Neural cell (in vitro differentiated cells): ENCODE results near the gene DPEP1. TPM values are rescaled to one million over a fixed set of nuclear protein-coding genes. Genes with fewer than 3 reads are reported as not detected.

Source experiments
- H2AFZ ChIP-seq: fragments of 200-600, 300-800 bp; sonication (generic), shearing (Covaris generic); 2 replicates; pipeline ENCODE4 v1.6.0; 2014; ENCODE audit warnings: low read depth, mild to moderate bottlenecking, antibody characterized with exemption, low read length, moderate library complexity
- H3F3A ChIP-seq: fragments of 200-600 bp; shearing (Covaris generic); 2 replicates; pipeline ENCODE4 v1.6.1; 2016; ENCODE audit warnings: mild to moderate bottlenecking, moderate library complexity, mixed read lengths, antibody characterized with exemption, low read length; ENCODE audit not compliant: insufficient read depth, poor library complexity, severe bottlenecking
- H3K27ac ChIP-seq: fragments of 200-600, 300-800 bp; sonication (generic), shearing (Covaris generic); 2 replicates; pipeline ENCODE4 v1.5.1; 2014; ENCODE audit warnings: mild to moderate bottlenecking, low read length, moderate library complexity
- H3K27me3 ChIP-seq: fragments of 300-800, 200-600 bp; sonication (generic), shearing (Covaris generic); 2 replicates; pipeline ENCODE4 v1.6.0; 2014; ENCODE audit warnings: mild to moderate bottlenecking, low read depth, low read length, moderate library complexity; ENCODE audit not compliant: insufficient read depth
- H3K36me3 ChIP-seq: fragments of 300-800, 200-600 bp; sonication (generic), shearing (Covaris generic); 2 replicates; pipeline ENCODE4 v1.5.1; 2014; ENCODE audit warnings: mild to moderate bottlenecking, antibody characterized with exemption, low read length, moderate library complexity; ENCODE audit not compliant: insufficient read depth
- H3K4me2 ChIP-seq: fragments of 300-800, 200-600 bp; sonication (generic), shearing (Covaris generic); 2 replicates; pipeline ENCODE4 v1.6.0; 2014; ENCODE audit warnings: mild to moderate bottlenecking, low read length
- H3K4me3 ChIP-seq: fragments of 300-800, 200-600 bp; sonication (generic), shearing (Covaris generic); 2 replicates; pipeline ENCODE4 v1.5.1; 2014; ENCODE audit warnings: mild to moderate bottlenecking, low read length, moderate library complexity
- H3K79me2 ChIP-seq: fragments of 200-600 bp; shearing (Covaris generic); replicated peaks from 2 replicates; pipeline ENCODE4 v1.6.0; 2014; ENCODE audit warnings: mild to moderate bottlenecking, low read length, moderate library complexity; ENCODE audit not compliant: insufficient read depth
- H3K9ac ChIP-seq: fragments of 300-800, 200-600 bp; sonication (generic), shearing (Covaris generic); 2 replicates; pipeline ENCODE4 v1.6.1; 2016; ENCODE audit warnings: mild to moderate bottlenecking, low read length, mixed read lengths
- H3K9me2 ChIP-seq: fragments of 200-600 bp; shearing (Covaris generic); 2 replicates; pipeline ENCODE4 v1.6.1; 2016; ENCODE audit warnings: mild to moderate bottlenecking, low read length, mixed read lengths; ENCODE audit not compliant: insufficient read depth
- H3K9me3 ChIP-seq: fragments of 200-600, 300-800 bp; sonication (generic), shearing (Covaris generic); 2 replicates; pipeline ENCODE4 v1.6.1; 2016; ENCODE audit warnings: mild to moderate bottlenecking, mixed run types, low read length, moderate library complexity, mixed read lengths
- H4K20me1 ChIP-seq: fragments of 200-600 bp; shearing (Covaris generic); 2 replicates; pipeline ENCODE4 v1.6.1; 2016; ENCODE audit warnings: mild to moderate bottlenecking, mixed run types; ENCODE audit not compliant: insufficient read depth
- EP300 ChIP-seq: fragments of 450-650 bp; conservative IDR thresholded peaks from 2 replicates; pipeline ENCODE4 v1.6.1; 2014; ENCODE audit warnings: antibody characterized with exemption, mild to moderate bottlenecking, moderate library complexity; ENCODE audit not compliant: poor library complexity, severe bottlenecking
- EZH2 ChIP-seq: fragments of 200-600, 300-800 bp; shearing (Covaris generic), sonication (generic); IDR thresholded peaks from 2 replicates; pipeline ENCODE4 v1.6.1; 2014; ENCODE audit warnings: antibody characterized with exemption, low read length, borderline replicate concordance, mild to moderate bottlenecking; ENCODE audit not compliant: insufficient read depth, poor library complexity, severe bottlenecking
- MXI1 ChIP-seq: fragments of 450-650 bp; conservative IDR thresholded peaks from 2 replicates; pipeline ENCODE4 v1.6.1; 2014; ENCODE audit warnings: antibody characterized with exemption, mild to moderate bottlenecking; ENCODE audit not compliant: poor library complexity, severe bottlenecking
- POLR2AphosphoS5 ChIP-seq: IDR thresholded peaks from 2 replicates; pipeline ENCODE4 v1.6.1; 2012
- RAD21 ChIP-seq: fragments of 450-650 bp; conservative IDR thresholded peaks from 2 replicates; pipeline ENCODE4 v1.6.1; 2014; ENCODE audit warnings: antibody characterized with exemption, mild to moderate bottlenecking, moderate library complexity
- SMC3 ChIP-seq: fragments of 450-650 bp; conservative IDR thresholded peaks from 2 replicates; pipeline ENCODE4 v1.6.1; 2014; ENCODE audit warnings: antibody characterized with exemption, mild to moderate bottlenecking, moderate library complexity; ENCODE audit not compliant: poor library complexity
- TAF1 ChIP-seq: IDR thresholded peaks from 2 replicates; pipeline ENCODE4 v1.6.1; 2012; ENCODE audit warnings: low read depth
- polyA plus RNA-seq: library from polyadenylated mRNA; depleted of rRNA; stranded (reverse); fragments of >200 nt; gene quantifications from 2 replicates; pipeline ENCODE4 v1.2.3, GENCODE V29; 2014
- TF ChIP-seq, protein P1 (sequence below): fragments of 450-650 bp; IDR thresholded peaks from 2 replicates; pipeline ENCODE4 v1.5.1; 2014; ENCODE audit warnings: antibody characterized with exemption, mild to moderate bottlenecking, moderate library complexity; ENCODE audit not compliant: poor library complexity, severe bottlenecking
- TF ChIP-seq, protein P2 (sequence below): IDR thresholded peaks from 2 replicates; pipeline ENCODE4 v1.6.1; 2012; ENCODE audit warnings: borderline replicate concordance

The DPEP1 gene
- polyA plus RNA-seq, 1 donor from 2014 or later = 0.33 TPM

- Histone ChIP-seq H3F3A (no peaks in the 10 kb centered on the region), H3K9ac (no peak overlapping the region), H3K36me3 (no peaks in the 10 kb centered on the region), H4K20me1 (no peaks in the 10 kb centered on the region), H3K4me3 (no peak overlapping the region), H3K27me3 (no peaks in the 10 kb centered on the region), H3K9me2 (no peaks in the 10 kb centered on the region), H3K9me3 (no peaks in the 10 kb centered on the region), H3K79me2 (no peaks in the 10 kb centered on the region), H3K4me2 (no peak overlapping the region), H2AFZ (no peak overlapping the region), H3K27ac (no peak overlapping the region)
- TF ChIP-seq, protein P1, sequence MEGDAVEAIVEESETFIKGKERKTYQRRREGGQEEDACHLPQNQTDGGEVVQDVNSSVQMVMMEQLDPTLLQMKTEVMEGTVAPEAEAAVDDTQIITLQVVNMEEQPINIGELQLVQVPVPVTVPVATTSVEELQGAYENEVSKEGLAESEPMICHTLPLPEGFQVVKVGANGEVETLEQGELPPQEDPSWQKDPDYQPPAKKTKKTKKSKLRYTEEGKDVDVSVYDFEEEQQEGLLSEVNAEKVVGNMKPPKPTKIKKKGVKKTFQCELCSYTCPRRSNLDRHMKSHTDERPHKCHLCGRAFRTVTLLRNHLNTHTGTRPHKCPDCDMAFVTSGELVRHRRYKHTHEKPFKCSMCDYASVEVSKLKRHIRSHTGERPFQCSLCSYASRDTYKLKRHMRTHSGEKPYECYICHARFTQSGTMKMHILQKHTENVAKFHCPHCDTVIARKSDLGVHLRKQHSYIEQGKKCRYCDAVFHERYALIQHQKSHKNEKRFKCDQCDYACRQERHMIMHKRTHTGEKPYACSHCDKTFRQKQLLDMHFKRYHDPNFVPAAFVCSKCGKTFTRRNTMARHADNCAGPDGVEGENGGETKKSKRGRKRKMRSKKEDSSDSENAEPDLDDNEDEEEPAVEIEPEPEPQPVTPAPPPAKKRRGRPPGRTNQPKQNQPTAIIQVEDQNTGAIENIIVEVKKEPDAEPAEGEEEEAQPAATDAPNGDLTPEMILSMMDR = no peak
- no peak for TF ChIP-seq TAF1
- TF ChIP-seq EP300 = no peak
- TF ChIP-seq SMC3 = no peak
- no peak for TF ChIP-seq POLR2AphosphoS5
- TF ChIP-seq, protein P2, sequence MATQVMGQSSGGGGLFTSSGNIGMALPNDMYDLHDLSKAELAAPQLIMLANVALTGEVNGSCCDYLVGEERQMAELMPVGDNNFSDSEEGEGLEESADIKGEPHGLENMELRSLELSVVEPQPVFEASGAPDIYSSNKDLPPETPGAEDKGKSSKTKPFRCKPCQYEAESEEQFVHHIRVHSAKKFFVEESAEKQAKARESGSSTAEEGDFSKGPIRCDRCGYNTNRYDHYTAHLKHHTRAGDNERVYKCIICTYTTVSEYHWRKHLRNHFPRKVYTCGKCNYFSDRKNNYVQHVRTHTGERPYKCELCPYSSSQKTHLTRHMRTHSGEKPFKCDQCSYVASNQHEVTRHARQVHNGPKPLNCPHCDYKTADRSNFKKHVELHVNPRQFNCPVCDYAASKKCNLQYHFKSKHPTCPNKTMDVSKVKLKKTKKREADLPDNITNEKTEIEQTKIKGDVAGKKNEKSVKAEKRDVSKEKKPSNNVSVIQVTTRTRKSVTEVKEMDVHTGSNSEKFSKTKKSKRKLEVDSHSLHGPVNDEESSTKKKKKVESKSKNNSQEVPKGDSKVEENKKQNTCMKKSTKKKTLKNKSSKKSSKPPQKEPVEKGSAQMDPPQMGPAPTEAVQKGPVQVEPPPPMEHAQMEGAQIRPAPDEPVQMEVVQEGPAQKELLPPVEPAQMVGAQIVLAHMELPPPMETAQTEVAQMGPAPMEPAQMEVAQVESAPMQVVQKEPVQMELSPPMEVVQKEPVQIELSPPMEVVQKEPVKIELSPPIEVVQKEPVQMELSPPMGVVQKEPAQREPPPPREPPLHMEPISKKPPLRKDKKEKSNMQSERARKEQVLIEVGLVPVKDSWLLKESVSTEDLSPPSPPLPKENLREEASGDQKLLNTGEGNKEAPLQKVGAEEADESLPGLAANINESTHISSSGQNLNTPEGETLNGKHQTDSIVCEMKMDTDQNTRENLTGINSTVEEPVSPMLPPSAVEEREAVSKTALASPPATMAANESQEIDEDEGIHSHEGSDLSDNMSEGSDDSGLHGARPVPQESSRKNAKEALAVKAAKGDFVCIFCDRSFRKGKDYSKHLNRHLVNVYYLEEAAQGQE = no peak
- TF ChIP-seq MXI1 = no peak
- no peak for TF ChIP-seq RAD21
- TF ChIP-seq EZH2 = no peak
These were observed 29.4 kb upstream of the DPEP1 start for GRCh38 chr16:89583895-89584644.

DNA sequence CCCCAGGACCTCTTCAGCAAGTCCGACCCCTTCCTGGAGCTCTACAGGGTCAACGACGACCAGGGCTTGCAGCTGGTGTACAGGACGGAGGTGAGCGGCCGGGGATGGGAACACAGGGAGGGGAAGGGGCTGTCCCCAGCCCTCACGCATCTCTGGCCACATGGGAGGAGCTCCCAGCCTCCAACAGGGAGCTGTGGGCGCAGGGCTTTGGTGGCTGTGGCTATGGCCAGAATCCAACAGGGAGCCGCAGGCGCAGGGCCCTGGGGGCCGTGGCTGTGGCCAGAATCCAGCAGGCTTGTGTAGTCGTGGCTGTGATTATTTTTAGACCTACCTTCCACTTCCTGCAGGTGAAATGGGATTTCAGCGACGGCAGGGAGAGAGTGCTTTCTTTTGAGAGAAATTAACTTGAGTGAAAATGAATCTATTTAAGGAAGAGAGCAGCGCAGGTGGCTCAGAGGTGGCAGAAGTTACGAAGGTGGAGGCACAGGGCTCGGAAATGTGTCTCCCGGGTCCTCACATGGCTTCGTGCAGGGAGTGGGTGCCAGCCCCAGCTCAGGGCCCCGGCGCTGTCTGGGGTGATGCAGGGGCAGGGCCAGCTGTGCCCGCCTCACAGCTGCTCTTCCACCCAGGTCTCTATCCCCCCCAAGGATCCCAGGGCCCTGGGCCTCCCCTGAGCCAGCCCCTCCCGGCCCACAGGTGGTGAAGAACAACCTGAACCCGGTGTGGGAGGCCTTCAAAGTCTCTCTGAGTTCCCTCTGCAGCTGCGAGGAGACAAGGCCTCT lies 28.5 kb upstream of the DPEP1 start:
- no peak overlapping the region for H3K27ac ChIP-seq
- no peak overlapping the region for H3K4me2 ChIP-seq
- H3K36me3 ChIP-seq = no peaks in the 10 kb centered on the region
- no peaks in the 10 kb centered on the region for H3K9me3 ChIP-seq
- no peaks in the 10 kb centered on the region for H4K20me1 ChIP-seq
- no peak overlapping the region for H3K4me3 ChIP-seq
- no peaks in the 10 kb centered on the region for H3K27me3 ChIP-seq
- no peak overlapping the region for H2AFZ ChIP-seq
- no peak overlapping the region for H3K9ac ChIP-seq
- H3K9me2 ChIP-seq = no peaks in the 10 kb centered on the region
- TF ChIP-seq TAF1 = no peak
- TF ChIP-seq MXI1 = no peak
- no peak for TF ChIP-seq EZH2
- TF ChIP-seq RAD21 = no peak
- no peak for TF ChIP-seq EP300
- TF ChIP-seq POLR2AphosphoS5 = no peak
- TF ChIP-seq, protein P2 = no peak
- TF ChIP-seq, protein P1 = no peak
- no peak for TF ChIP-seq SMC3
- no peaks in the 10 kb centered on the region for H3F3A ChIP-seq
- H3K79me2 ChIP-seq = no peaks in the 10 kb centered on the region
